Activated CD4-positive, alpha-beta T cell treated with anti-CD3 and anti-CD28 coated beads, Interleukin-2, amount 50 U/mL, for 16 hours (primary cell): ENCODE results near the gene MATN1.
A peak's percentile ranks its signal among the peaks of the same experiment; 100 is the strongest.

Experiments
- DNase-seq: peaks from one replicate; pipeline ENCODE4 v3.0.0-alpha.2; 2020

Gene MATN1

DNA sequence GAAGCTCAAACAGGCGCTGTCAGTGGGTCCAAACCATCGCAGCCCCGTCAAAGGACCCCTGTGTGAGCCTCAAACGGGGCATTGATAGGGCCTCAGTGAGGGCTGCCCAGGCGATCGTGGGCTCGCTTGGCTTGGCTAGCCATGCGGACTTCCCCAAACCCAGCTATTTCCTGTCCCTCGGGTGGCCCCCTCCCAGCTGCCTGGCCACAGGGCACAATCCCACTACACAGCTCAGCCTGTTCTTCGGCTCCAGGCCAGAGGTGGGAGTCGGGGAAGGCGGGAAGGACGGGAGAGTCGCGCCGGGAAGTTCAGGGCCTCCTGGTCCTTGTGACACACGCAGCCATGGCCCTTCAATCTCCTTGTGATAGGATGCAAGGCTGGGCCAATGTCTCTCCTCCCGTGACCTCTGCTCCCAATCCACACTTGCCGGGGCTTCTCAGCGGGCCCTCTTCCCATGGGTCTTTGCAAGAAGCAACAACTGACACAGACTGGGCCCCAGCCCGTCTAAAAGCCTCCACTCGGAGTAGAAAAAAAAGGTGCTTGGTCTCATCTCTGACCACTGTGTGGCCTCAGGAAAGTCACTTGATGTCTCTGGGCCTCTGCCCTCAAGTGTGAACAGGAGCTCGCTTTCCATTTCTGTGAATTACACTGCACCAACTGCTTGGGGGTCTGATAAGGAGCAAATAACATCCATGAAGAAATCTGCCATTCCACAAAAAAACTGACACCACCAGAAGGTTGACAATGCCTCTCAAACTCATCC lies 7.1 kb upstream of the MATN1 start:
- no peak for DNase-seq

- no peak for DNase-seq
Observed at GRCh38 chr1:30729901-30730300, 6.5 kb upstream of the MATN1 start.

DNA sequence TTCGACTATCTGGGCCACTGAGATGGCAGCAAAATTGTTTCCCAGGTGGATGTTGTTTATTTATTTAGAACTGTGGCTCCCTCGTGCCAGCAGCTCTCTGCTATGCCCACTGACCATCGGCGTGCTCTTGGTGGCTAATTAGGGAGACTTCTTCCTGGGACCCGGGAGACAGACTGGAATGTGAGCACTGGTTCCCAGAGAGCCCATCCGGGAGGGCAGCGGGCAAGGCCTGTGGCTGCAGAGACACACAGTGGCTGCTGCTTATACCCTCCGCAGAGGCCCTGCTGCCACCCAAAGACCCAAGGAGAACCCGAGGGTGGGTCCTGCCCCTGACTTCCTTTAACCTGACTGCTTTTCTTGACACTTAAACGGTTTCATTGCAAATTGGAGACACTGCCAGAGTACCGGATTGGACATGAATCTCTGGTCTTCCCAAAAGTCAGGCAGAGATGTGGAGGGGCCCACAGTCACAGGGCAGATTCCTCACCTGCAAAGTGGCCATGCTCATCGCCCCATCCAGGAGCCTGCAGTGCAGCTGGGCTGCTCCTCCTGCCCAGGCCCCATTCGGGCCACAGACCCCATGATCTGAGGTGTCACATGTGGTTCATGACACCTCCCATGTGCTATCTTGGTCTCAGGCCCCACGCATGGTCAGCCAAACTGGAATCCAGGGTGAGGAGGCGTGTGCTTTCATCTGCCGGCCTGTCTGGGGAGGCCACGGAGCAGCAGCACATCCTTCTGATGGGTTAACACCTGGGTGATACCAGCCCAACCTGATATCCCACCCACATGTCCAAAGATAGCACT lies 5.7 kb upstream of the MATN1 start:
- DNase-seq: no peak

GRCh38 chr1:30728340-30728739 lies 5.0 kb upstream of the MATN1 start:
- no peak for DNase-seq

GRCh38 chr1:30727824-30728223 lies 4.4 kb upstream of the MATN1 start:
- DNase-seq: no peak

DNA sequence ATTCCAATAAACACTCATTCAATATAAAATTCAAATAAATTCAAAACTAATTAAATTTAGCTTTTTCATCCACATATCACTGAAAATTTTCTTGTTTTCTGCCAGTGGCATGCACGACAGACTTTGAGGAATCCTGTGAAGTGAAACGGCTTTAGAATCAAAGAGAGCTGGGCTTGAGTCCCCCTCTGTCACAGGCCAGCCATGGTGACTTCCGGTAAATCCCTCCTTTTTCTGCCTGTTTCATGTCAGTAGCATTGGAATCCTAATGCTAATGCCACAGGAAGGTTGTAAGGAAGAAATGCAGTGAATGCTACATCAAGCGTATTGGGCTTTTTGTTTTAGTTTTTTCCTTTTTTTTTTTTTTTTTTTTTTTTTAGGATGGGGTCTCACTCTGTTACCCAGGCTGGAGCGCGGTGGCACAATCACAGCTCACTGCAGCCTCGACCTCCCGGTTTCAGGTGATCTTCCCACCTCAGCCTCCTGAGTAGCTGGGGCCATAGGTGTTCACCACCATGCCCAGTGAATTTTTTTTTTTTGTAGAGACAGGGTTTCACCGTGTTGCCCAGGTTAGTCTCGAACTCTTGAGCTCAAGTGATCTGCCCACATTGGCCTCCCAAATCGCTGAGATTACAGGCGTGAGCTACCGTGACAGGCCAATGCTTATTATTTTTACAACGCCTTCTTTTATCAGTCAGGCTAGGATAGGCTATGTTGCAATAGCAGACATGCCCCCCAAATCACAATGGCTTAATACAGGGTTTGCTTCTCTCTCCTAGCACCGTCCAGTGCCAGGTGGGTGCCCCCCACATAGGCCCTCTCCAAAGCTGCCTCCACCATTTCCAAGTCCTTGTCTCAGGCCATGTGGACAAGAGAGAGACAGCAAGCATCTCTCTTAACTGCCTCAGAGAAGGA lies 3.6 kb upstream of the MATN1 start:
- DNase-seq: no peak

GRCh38 chr1:30726236-30726635 lies 2.9 kb upstream of the MATN1 start:
- DNase-seq: no peak

- DNase-seq: no peak
Observed at GRCh38 chr1:30725450-30726095, 2.2 kb upstream of the MATN1 start.

DNA sequence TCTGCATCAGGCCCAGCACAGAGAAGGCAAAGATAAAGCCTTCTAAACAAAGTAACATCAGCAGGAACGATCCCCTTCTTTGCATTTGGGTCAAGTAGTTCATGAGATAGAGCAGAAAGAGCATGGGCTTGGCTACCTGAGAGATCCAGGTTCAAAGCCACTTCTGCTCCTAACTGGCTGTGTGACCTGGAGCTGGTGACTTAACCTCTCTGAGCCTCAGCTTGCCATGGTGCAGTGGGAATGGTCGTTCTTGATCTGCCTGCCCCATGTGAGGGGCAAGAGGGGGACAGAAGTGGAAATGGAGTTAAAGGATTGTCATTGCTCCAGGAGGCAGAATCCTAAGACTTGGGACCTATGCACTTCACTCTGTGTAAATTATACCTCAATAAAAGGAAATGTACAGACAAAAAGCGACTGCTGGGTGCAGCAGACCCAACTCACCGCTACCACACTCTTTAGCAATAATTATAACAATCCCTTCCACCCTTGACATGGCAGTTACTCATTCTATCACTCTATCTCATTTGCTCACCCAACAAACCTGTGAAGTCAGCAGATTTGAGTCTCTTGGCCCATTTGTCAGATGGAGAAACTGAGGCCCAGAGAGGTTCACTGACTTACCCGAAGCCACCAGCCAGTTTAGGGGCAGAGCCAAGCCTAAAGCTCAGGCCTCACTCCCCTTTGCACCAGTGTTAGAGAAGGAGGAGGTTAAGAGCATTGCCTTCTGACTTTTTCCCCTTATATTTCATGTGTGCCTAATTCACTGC lies 1.5 kb upstream of the MATN1 start:
- no peak for DNase-seq

DNA sequence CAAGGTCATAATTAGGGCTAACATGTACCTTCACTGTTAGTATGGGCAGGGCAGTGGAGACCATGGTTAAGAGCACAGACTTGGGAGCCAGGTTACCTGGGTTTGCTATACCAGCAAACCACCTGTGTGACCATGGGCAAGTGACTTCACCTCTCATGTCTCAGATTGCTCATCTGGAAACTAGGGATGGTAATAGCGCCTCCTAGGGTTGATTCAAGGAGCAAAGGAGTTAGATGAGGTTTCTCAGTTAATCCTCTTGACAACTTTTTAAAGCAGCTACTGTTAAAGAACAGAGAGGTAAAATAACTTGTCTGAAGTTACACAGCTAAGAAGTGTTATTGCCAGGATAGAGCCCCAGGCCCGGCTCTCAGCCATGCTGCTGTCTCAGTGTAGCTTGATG lies 790 bp upstream of the MATN1 start:
- no peak for DNase-seq

- no peak for DNase-seq
Observed at GRCh38 chr1:30721812-30722537, 1.4 kb downstream of the MATN1 start.

- DNase-seq: no peak
Observed at GRCh38 chr1:30721341-30721793, 2.0 kb downstream of the MATN1 start.

DNA sequence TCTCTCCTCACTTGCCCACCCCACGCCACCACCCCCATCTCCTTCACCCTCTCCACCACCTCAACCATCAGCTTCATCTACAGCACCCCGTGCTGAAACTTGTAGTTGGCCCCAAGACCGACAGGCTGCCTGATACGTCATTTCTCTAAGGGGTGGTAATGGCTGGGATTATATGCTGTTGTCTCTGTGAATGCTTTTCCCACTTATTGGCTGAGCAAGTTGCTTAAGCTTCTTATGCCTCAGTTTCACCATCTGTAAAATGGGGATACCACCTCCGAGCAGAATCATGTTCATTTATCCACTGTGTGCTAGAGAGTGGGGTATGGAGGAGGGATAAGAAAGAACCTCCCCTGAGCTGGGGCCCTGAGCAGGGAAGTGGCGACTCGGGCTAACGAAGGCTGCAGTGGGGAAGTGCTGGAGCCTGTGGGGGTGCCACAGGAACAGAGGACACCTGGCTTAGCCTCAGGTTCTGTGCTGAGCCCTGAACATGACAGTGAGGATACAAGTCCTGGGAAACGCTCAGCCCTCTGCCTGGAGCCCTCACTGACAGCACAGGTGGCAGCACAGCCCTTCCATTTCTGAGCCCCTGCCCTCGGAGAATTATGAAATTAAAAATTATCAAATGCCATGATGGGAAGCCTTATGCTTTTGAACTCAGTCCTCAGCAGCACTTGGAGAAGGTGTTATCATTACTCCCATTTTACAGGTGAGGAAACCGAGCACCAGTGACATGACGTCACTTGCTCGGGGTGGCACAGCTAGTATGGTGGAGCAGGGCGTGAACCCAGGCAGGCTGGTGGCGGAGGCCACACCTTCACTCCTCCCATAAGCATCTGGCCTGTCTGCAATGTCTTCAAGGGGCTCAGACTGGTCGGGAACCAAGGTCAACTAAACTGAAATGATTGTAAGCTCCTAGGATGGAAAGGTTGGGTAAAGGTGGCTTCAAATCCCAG lies 2.8 kb downstream of the MATN1 start:
- no peak for DNase-seq

DNA sequence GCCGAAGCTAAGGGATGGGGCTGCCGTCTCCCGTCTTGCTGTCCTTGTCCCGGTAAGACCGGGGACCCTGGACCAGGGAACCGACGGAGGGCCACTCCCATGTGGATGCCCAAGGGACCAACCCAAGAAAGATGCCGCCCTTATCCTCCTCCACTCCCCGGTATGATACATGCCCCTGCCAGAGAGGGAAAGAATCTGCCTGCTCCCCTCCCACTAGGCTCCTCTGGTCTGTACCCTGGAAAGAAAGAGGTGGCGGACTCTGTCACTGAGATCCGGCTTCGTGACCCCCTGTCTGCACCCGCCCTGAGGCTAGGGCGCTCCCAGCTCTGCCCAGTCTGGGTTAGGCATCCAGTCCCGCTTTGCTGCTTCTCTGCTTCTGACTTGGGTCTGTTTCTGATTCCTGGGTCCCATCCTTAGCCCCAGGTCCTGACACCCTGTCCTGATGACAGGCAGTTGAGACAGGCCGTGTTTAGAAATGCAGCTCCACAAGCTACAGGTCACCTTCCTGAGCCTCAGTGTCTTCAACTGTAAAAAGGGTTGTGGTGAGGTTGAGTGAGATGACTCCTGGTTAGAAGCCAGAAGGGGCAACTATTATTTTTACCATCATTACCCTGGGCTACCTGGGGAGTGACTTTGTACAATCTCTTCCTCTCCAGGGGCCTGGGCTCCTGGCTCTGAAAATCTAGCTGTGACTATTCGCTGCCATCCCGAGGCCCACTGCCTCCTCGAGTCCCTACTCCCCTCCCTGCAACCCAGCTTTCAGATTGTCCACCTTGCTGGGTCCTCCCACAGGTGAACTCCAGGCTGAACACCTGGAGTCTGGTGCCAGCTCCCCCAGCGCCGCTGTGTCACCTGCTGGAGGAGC lies 3.7 kb downstream of the MATN1 start:
- no peak for DNase-seq

DNA sequence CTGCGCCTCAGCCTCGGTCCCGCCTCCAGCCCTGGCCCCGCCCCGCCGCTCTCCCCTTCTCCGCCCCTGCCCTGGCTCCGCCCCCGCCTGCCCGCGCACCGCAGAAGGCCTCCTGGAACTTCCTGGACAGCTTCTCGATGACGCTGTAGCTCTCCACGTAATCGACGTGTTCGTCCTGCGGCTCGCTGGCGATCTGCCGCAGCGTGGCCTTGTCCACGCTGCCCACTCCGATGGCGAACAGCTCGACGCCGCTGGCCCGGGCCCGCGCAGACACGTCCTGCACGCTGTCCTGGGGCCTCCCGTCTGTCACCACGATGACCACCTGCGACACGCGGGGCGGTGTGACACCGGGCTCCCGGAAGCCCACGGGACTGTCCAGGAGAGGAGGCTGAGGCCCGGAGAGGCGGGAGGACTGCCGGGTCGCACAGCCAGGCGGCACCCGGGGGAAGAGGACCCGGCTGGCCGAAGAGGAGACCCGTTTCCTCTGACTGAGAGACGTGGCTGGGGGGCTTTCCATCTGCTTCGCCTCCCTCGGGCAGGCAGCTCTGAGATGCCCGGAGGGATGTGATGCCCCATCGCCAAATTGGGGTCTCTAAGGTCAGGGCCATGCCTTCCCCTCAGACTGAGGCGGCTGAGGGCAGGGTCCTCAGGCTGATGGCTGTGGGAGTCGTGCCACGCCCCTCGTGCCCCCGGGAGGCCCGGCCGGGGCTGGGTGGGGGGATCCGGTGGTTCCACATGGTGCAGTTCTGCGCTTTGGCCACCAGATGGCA lies 4.6 kb downstream of the MATN1 start:
- DNase-seq: peak; percentile 84

- DNase-seq: peak; percentile 98
Observed at GRCh38 chr1:30718091-30718635, 5.2 kb downstream of the MATN1 start.

- DNase-seq: no peak
Observed at GRCh38 chr1:30716646-30717045, 6.7 kb downstream of the MATN1 start.

- DNase-seq: no peak
Observed at GRCh38 chr1:30715886-30716285, 7.5 kb downstream of the MATN1 start.
